HPDE6-E6E7 (cell line): ENCODE measurements around the gene TRIM38.
"Not testable (repeated sequence)": the region's sequence is repeated elsewhere in the genome, so short reads cannot be mapped to it uniquely, and the experiment has no call there.

Experiments used
- DNase-seq: peaks from one replicate; pipeline ENCODE4 v3.0.0; 2011; ENCODE audit warnings: missing footprints; ENCODE audit errors: extremely low spot score

Gene TRIM38

DNA sequence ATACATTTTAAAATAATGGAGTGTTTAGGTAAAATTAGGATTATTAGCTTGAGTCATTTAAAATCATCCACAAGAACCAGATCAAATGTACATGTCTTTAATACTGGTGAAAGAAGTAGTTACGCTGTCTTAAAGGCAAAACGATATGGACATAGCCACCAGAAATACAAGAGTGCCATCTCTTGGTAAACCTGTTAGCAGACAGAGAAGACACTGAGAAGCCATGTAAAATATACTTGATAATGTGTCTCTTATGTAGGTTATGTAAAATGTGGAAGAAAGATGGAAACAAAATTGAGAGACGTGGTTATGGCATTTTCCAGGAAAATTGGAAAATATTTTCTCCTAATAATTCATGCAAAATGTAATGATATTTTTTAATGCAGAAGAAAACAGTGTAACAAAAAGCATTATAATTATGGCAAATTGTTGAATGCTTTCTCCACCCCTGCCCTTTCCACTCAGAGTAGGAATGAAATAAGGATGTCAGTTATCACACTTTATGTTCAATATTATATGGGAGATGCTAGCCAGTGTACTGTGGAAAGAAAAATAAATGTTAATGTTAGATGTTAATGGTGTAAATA lies 19.9 kb upstream of the TRIM38 start:
- DNase-seq = no peak

DNA sequence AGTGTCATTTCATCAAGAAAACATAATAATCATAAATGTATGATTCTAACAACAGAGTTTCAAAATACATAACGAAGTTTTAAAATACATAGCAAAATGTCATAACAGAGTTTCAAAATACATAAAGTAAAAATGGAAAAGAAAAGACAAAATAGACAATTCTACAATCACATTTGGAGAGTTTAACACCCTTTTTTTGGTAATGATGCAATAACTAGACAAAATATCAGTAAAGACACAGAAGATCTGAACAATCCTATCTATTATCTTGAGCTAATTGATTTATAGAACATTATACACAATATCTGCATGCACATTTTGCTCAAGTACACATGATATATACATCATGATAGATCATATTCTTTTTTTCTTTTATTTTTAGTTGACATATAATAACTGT lies 18.7 kb upstream of the TRIM38 start:
- no peak for DNase-seq

DNA sequence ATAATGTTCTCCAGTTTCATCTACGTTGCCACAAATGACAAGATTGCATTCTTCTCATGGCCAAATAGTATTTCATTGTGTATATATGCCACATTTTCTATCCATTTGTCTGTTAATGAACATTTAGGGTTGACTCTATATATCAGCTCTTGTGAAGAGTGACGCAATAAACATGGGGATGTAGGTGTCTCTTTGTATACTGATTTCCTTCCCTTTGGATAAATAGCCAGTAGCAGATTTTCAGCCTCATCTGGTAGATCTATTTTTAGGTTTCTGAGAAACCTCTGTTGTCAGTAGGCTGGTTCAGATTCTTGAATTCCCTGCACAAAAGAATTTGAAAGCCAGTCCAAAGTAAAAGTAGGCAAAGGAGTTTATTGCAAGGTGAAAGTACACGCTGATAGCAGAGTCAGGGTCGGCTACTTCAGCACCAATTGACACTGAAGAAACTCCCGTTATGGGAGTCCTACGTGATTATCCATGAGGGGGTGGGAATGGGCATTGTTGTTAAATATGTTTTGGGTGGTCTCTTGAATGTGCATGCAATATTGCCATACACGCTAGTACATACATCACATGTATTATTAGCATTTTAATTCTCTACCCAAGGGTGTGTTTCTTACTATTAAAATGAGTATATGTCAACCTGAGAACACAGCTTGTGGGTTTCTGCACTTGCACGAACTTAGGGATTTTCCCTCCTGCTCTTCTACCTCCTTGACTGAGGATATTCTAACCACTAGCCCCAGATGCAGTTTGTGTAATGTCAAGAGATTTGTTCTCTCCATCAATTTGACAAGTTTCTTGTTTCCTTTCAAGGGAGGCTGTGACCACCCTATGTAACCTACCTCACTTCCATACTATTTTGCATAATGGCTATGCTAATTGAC lies 17.7 kb upstream of the TRIM38 start:
- DNase-seq = no peak

DNA sequence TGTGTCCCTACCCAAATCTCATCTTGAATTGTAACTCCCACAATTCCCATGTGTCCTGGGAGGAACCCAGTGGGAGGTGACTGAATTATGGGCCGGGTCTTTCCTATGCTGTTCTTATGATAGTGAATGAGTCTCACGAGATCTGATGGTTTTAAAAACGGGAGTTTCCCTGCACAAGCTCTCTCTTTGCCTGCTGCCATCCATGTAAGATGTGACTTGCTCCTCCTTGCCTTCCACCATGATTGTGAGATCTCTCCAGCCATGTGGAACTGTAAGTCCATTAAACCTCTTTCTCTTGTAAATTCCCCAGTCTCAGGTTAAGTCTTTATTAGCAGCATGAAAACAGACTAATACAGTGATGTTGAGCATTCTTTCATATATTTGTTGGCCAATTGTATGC lies 16.9 kb upstream of the TRIM38 start:
- DNase-seq = not testable (repeated sequence)

DNA sequence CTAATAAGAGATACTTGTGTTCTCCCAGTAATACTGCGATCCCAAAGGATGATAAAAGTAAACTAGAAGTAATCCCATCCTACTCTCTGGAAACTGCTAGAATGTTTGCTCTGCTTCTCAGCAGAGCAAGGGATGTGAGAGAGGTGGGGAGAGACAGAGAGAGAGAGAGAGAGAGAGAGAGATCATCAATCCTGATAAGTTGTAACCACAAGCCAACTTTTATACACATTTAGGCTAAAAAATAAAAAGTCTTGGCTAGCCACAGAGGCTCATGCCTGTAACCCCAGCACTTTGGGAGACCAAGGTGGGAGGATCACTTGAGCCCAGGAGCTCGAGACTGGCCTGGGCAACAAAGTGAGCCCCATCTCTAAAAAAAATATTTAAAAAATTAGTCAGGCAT lies 16.0 kb upstream of the TRIM38 start:
- no peak for DNase-seq

DNA sequence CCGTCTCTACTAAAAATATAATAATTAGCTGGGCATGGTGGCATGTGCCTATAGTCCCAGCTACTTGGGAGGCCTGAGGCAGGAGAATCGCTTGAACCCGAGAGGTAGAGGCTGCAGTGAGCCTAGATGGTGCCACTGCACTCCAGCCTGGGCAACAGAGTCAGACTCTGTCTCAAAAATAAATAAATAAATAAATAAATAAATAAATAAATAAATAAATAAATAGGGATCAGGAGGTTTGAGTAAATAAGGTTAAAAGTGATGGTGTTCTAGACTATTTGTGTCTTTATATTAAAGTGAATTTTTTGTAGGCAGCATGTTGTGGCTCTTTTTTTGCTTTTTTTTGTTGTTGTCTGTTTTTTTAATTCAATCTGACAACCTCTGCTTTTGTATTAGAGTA lies 15.1 kb upstream of the TRIM38 start:
- not testable (repeated sequence) for DNase-seq

DNA sequence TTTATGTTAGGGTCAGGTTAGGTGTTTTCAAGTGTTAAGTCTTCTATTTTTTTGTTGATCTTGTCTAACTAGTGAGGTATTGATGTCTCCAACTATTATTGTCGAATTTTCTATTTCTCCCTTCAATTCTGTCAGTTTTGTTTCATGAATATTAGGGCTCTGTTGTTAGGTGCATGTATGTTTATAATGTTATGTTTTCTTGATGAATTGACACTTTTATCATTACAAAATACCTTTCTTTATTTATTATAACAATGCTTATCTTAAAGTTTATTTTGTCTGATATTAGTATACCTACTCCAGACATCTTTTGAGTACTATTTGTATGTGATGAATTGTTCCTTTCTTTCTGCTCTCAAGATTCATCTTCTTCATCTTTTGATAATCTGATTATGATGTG lies 12.9 kb upstream of the TRIM38 start:
- no peak for DNase-seq

DNA sequence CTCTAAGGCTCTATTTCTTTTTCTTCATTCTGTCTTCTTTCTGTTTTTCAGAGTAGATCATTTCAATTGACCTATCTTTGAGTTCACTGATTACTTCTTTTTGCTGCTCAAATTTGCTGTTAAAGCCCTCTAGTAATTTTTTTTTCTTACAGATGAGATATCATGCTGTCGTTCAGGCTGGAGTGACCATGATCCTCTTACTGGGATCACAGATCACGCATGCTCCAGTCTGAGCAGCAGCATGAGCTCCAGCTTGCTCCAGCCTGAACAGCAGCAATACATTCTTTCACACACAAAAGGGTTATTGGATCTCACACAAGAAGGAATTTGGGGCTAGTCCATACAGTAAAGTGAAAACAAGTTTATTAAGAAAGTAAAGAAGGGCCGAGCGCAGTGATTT lies 12.3 kb upstream of the TRIM38 start:
- DNase-seq = no peak

DNA sequence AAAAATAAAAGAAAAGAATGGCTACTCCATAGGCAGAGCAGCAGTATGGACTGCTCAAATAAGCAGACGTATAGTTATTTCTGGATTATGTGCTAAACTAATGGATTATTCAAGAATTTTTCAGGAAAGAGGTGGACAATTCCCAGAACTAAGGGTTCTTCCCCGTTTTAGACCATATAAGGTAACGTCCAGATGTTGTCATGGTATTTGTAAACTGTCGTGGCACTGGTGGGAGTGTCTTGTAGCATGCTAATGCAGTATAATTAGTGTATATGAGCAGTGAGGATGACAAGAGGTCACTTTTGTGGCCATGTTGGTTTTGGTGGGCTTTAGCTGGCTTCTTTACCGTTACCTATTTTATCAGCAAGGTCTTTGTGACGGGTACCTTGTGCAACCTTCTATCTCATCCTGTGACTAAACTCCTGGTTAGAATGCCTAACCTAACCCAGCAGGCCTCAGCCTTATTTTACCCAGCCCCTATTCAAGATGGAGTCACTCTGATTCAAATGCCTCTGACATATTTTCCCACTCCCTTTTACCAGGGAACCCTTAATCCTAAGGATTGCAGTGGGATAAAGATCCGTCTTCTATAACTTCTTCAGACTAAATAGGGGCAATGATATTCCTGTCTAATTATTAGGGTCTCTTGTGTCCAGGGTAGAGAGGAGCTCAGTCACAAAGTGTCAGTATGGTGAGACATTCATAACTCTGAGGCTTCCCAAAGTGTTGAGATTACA lies 11.1 kb upstream of the TRIM38 start:
- DNase-seq = no peak

DNA sequence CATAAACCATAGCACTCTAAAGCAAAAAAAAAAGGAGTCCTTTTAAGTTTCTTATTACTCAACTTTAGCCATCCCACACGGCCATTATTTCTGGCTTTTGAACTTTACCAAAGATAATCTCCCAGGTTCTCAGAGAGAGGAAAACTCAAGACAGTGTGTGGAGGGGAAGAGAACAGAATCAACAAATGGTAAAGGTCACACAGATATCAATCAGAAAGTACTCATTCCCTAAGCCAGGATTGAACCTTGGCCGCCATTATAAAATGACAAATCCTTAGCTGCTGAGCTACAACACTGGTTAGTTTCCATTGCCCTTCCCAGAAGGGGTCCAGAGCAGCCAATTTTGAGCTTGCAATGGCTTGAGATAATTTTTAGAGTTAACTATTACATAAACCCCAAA lies 10.1 kb upstream of the TRIM38 start:
- DNase-seq = no peak

DNA sequence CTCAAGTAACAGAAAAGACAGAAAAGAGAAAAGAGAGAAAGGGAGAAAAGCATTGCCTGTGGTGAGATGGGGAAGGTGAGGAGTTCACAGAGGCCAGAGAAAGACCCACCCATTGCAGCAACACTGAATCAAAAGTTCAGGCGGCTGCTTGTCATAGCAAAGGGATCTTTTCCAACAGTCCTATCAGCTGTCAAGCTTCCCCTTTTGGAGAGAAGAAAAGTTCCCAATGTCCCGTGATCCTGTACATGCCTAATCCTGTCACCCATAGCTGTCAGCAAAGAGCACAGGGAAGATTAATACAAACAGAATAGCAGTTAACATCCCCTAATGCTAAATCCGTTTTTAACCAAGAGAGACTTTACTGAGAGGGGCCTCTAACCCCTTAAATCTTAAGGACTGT lies 8.9 kb upstream of the TRIM38 start:
- no peak for DNase-seq

DNA sequence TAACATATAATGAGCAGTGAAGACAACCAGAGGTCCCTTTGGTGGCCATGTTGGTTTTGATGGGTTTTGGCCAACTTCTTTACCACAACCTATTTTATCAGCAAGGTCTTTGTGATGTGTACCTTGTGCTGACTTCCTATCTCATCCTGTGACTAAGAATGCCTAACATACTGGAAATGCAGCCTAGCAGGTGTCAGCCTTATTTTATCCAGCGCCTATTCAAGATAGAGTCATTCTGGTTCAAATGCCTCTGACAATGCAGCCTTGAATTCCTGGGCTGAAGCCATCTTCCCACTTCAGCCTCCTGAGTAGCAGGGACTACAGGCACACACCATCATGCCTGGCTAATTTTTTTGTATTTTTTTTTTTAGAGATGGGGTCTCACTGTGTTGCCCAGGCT lies 7.8 kb upstream of the TRIM38 start:
- no peak for DNase-seq

DNA sequence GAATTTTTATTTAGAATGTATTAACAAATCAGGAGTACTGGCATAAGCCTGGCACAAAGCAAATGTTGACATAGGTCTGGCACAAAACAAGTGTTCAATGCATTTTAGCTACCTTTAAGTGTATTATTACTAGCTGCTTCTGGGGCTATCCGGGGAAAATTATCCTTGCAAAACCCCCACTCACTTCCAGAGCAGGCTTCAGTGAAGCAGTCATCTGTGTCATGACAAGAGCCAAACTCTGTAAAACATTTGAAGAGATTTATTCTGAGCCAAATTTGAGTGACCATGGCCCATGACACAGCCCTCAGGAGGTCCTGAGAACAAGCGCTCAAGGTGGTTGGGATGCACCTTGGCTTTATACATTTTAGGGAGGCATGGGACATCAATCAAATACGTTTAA lies 6.4 kb upstream of the TRIM38 start:
- DNase-seq = no peak

DNA sequence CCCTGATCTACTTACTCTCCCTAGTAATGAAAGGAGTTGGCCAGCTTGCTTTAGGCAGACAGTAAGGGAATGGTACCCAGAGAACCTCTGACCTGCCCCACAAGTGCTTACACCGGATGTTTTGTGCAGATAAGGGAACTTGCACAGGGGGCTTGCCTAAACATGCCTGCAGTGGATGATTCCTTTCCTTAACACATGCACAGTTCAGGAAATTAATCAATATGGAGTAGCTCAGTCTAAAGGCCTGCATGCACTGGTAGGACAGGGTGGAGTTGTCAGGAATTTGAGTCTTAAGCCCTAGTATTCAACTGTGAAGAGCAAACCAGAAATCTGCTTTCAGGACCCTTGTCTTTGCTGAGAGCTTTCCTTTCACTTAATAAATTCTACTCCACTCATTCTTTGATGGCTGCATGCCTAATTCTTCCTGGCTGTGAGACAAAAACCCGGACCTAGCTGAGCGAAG lies 3.9 kb upstream of the TRIM38 start:
- no peak for DNase-seq

DNA sequence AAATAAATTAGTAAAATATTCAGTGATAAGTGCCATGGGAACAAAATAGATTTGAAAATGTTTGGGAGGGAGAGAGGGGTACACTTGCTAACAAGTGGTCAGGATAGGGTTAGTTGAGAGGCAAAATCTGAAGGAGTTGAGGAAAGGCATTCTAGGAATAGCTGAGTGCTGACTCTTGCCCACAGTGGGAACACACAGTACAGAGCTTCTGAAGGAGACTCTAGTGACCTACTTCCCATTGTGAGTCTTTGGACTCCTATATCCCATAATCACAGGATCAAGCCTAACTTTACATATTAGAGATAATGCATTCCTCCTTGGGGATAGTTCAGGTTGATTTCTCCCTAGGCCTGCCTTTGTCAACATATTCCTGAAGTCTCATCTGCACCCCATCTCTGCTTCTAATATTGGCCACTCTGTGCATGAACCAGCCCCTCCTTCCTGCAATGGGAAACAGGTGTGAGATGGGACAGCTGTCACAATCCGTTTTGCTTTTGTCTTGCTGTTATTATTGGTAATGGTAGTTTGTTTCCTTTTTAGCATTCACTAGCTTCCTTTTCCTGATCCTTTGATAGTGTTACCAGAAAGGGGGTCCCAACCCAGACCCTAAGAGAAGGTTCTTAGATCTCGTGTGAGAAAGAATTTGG lies 2.6 kb upstream of the TRIM38 start:
- no peak for DNase-seq

DNA sequence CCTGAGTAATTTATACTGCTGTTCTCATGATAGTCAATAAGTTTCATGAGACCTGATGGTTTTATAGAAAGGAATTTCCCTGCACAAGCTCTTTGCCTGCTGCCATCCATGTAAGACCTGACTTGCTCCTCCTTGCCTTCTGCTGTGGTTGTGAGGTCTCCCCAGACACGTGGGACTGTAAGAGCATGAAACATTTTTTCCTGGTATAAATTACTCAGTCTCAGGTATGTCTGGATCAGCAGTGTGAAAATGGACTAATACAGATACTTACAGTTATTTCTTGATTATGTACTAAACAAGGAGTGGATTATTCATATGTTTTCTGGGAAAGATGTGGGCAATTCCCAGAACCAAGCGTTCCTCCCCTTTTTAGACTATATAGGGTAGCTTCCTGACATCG lies 1.9 kb upstream of the TRIM38 start:
- no peak for DNase-seq

DNA sequence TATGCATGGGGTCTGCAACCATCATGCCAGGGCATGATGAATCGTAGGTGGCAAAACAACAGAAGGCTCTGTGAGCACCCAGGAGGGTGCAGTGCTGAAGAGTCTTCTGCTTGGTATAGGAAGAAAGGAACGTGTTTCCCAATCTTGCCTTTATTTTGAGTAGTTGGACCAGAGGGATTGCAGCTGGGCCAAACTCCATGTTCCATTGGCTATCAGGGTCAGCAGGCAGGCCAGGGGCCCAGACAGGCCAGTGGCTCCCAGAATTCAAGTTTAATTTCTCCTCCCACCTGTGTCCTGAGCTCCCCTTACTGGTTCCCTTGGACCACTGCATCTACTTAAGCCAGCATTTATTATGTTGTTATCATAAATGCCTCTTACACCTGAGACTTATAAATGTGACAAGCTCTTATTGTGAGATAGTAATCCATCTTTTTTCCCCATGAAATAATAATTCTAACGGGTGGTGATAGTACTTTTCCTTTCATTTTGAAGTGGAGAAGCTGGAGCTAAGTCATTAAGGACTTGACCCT lies 918 bp upstream of the TRIM38 start:
- DNase-seq = no peak

DNA sequence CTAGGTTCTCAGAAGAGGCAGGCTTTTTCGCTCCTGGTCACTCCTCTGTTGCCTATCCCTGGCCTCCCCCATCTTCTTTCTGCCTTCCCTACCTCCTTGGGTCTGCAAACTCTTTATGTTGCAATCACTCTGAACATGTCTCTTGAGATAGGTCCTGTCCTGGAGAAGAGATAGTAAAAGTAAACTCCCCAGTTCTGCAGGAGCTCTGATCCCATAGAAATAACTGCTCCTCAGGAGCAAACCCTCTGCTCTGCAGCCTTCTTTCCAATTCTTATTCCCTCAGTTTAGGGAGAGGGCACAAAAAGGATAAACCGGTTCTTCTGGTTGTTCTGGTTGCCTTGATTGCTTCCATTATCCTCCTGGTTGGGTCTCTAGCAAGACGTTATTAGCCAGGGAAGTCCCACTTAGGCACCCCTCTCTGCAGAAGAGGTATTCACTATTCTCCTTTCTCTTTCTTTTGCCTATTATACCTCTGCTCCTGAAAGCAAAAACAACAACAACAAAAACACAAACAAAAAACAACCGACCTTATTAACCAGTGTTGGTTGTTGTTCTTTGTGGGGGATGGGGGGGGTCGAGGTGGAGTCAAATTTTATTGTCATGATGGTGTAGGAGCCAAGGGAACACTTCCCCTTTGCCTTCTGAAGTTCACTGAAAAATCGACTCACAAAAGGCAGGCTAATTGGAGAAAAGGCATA lies 973 bp downstream of the TRIM38 start:
- no peak for DNase-seq

DNA sequence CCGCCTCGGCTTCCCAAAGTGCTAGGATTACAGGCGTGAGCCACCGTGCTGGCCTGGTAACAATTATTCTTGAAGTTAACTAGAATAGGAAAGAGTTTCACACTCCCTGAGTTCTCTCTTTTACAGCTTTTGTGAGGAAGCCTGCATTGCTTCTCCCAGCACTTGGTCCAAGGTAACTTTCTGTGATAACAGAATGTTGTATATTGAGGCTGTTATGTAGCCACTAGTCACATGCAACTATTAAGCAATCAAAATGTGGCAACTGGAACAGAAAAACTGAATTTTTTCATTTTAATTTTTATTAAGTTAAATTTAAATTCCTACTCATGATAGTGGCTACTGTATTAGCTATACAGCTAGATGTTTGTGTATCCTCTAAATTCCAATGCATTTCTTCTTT lies 2.5 kb downstream of the TRIM38 start:
- DNase-seq = no peak

DNA sequence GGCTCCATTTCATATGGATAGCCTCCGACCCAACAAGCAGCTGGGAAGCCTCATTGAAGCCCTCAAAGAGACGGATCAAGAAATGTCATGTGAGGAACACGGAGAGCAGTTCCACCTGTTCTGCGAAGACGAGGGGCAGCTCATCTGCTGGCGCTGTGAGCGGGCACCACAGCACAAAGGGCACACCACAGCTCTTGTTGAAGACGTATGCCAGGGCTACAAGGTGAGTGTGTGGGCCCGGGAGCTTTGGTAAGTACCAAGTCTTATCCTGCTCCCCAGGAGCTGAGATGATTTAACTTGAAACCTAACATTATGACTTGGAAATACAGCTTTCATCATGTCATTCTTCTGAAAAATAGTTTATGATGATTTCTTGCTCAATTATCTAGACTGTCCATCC lies 4.1 kb downstream of the TRIM38 start:
- DNase-seq = no peak

DNA sequence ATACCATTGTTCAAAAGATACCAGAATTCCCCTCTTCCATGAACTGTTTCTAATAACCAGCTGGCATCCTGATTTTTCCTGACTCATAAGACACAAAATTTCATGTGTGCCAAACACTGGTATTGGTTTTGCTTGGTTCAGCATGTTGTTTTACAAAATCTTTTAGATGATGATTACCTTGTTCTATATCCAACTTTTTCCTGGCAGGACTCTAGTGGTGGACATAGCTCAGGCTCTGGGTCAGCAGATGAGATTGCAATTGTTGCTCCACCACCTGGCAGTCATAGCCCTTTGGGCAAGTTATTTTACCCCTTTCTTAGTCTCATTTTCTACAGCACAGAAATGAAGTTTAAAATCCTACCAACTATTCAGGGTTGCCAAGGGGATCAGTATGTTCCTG lies 6.2 kb downstream of the TRIM38 start:
- no peak for DNase-seq
